Measurements from ENCODE around the gene FAM168B. TPM values are rescaled to one million over a fixed set of nuclear protein-coding genes. Genes with fewer than 3 reads are reported as not detected.

Gene FAM168B
- total RNA-seq, 1 donor from 2014 or later, result 82.3 TPM

- Mint-ChIP-seq H3K27me3 (peaks cover 33% of the 10 kb centered on the region), H3K36me3 (ENCODE audit: low read depth) (no peaks in the 10 kb centered on the region), H3K27ac (no peak overlapping the region), H3K9me3 (no peaks in the 10 kb centered on the region), H3K4me1 (no peaks in the 10 kb centered on the region), H3K4me3 (no peak overlapping the region)
- intact Hi-C loops (cut with micrococcal nuclease), result no loop called here
- no peak for DNase-seq
Observed at GRCh38 chr2:131035826-131036231, 57.4 kb downstream of the FAM168B start.

GRCh38 chr2:131035112-131035825 lies 58.0 kb downstream of the FAM168B start:
- H3K9me3 Mint-ChIP-seq, result no peaks in the 10 kb centered on the region
- no peaks in the 10 kb centered on the region for H3K4me1 Mint-ChIP-seq
- H3K4me3 Mint-ChIP-seq, result peak overlapping the region; percentile 35
- H3K27ac Mint-ChIP-seq, result no peak overlapping the region
- peaks cover 33% of the 10 kb centered on the region for H3K27me3 Mint-ChIP-seq
- no peak for DNase-seq
- intact Hi-C loops (cut with micrococcal nuclease), result no loop called here
- no peaks in the 10 kb centered on the region for H3K36me3 Mint-ChIP-seq (ENCODE audit: low read depth)

GRCh38 chr2:131034122-131035051 lies 58.9 kb downstream of the FAM168B start:
- DNase-seq, result no peak
- intact Hi-C loops (cut with micrococcal nuclease), result no loop called here
- peaks cover 33% of the 10 kb centered on the region for H3K27me3 Mint-ChIP-seq
- H3K4me3 Mint-ChIP-seq, result no peak overlapping the region
- no peak overlapping the region for H3K27ac Mint-ChIP-seq
- H3K9me3 Mint-ChIP-seq, result no peaks in the 10 kb centered on the region
- no peaks in the 10 kb centered on the region for H3K4me1 Mint-ChIP-seq
- no peaks in the 10 kb centered on the region for H3K36me3 Mint-ChIP-seq (ENCODE audit: low read depth)

- Mint-ChIP-seq H3K4me3 (no peak overlapping the region), H3K9me3 (no peaks in the 10 kb centered on the region), H3K36me3 (ENCODE audit: low read depth) (no peaks in the 10 kb centered on the region), H3K27ac (no peak overlapping the region), H3K4me1 (no peaks in the 10 kb centered on the region), H3K27me3 (peaks cover 30% of the 10 kb centered on the region)
- intact Hi-C loops (cut with micrococcal nuclease), result no loop called here
- DNase-seq, result no peak
Observed at GRCh38 chr2:131033786-131034121, 59.5 kb downstream of the FAM168B start.

- no peaks in the 10 kb centered on the region for H3K9me3 Mint-ChIP-seq
- H3K4me3 Mint-ChIP-seq, result no peak overlapping the region
- H3K4me1 Mint-ChIP-seq, result no peaks in the 10 kb centered on the region
- no peaks in the 10 kb centered on the region for H3K36me3 Mint-ChIP-seq (ENCODE audit: low read depth)
- intact Hi-C loops (cut with micrococcal nuclease), result no loop called here
- H3K27ac Mint-ChIP-seq, result no peak overlapping the region
- H3K27me3 Mint-ChIP-seq, result peaks cover 29% of the 10 kb centered on the region
- no peak for DNase-seq
Observed at GRCh38 chr2:131032393-131032836, 60.8 kb downstream of the FAM168B start.

GRCh38 chr2:131031875-131032274 lies 61.4 kb downstream of the FAM168B start:
- no peaks in the 10 kb centered on the region for H3K36me3 Mint-ChIP-seq (ENCODE audit: low read depth)
- H3K27me3 Mint-ChIP-seq, result peaks cover 28% of the 10 kb centered on the region
- no peak overlapping the region for H3K27ac Mint-ChIP-seq
- no peaks in the 10 kb centered on the region for H3K4me1 Mint-ChIP-seq
- intact Hi-C loops (cut with micrococcal nuclease), result no loop called here
- H3K4me3 Mint-ChIP-seq, result no peak overlapping the region
- no peaks in the 10 kb centered on the region for H3K9me3 Mint-ChIP-seq
- no peak for DNase-seq

GRCh38 chr2:131031431-131031841 lies 61.8 kb downstream of the FAM168B start:
- no peak overlapping the region for H3K27ac Mint-ChIP-seq
- no peaks in the 10 kb centered on the region for H3K9me3 Mint-ChIP-seq
- H3K27me3 Mint-ChIP-seq, result peaks cover 26% of the 10 kb centered on the region
- intact Hi-C loops (cut with micrococcal nuclease), result no loop called here
- DNase-seq, result no peak
- no peaks in the 10 kb centered on the region for H3K36me3 Mint-ChIP-seq (ENCODE audit: low read depth)
- no peak overlapping the region for H3K4me3 Mint-ChIP-seq
- H3K4me1 Mint-ChIP-seq, result no peaks in the 10 kb centered on the region

GRCh38 chr2:131030478-131030971 lies 62.7 kb downstream of the FAM168B start:
- no peaks in the 10 kb centered on the region for H3K9me3 Mint-ChIP-seq
- no peak for DNase-seq
- H3K36me3 Mint-ChIP-seq (ENCODE audit: low read depth), result no peaks in the 10 kb centered on the region
- H3K4me1 Mint-ChIP-seq, result no peaks in the 10 kb centered on the region
- no peak overlapping the region for H3K27ac Mint-ChIP-seq
- H3K4me3 Mint-ChIP-seq, result no peak overlapping the region
- H3K27me3 Mint-ChIP-seq, result peaks cover 25% of the 10 kb centered on the region
- intact Hi-C loops (cut with micrococcal nuclease), result no loop called here

- peaks cover 28% of the 10 kb centered on the region for H3K27me3 Mint-ChIP-seq
- no peak overlapping the region for H3K4me3 Mint-ChIP-seq
- intact Hi-C loops (cut with micrococcal nuclease), result no loop called here
- no peak overlapping the region for H3K27ac Mint-ChIP-seq
- no peaks in the 10 kb centered on the region for H3K9me3 Mint-ChIP-seq
- no peak for DNase-seq
- H3K4me1 Mint-ChIP-seq, result no peaks in the 10 kb centered on the region
- H3K36me3 Mint-ChIP-seq (ENCODE audit: low read depth), result no peaks in the 10 kb centered on the region
Observed at GRCh38 chr2:131029812-131030211, 63.4 kb downstream of the FAM168B start.

- H3K27ac Mint-ChIP-seq, result no peak overlapping the region
- H3K4me1 Mint-ChIP-seq, result no peaks in the 10 kb centered on the region
- no peak for DNase-seq
- no peak overlapping the region for H3K4me3 Mint-ChIP-seq
- peaks cover 20% of the 10 kb centered on the region for H3K27me3 Mint-ChIP-seq
- intact Hi-C loops (cut with micrococcal nuclease), result no loop called here
- H3K9me3 Mint-ChIP-seq, result no peaks in the 10 kb centered on the region
- H3K36me3 Mint-ChIP-seq (ENCODE audit: low read depth), result no peaks in the 10 kb centered on the region
Observed at GRCh38 chr2:131027566-131028528, 65.4 kb downstream of the FAM168B start.

GRCh38 chr2:131026919-131027318 lies 66.3 kb downstream of the FAM168B start:
- peaks cover 22% of the 10 kb centered on the region for H3K27me3 Mint-ChIP-seq
- DNase-seq, result no peak
- H3K4me1 Mint-ChIP-seq, result no peaks in the 10 kb centered on the region
- H3K36me3 Mint-ChIP-seq (ENCODE audit: low read depth), result no peaks in the 10 kb centered on the region
- no peaks in the 10 kb centered on the region for H3K9me3 Mint-ChIP-seq
- intact Hi-C loops (cut with micrococcal nuclease), result no loop called here
- H3K4me3 Mint-ChIP-seq, result no peak overlapping the region
- no peak overlapping the region for H3K27ac Mint-ChIP-seq

- H3K36me3 Mint-ChIP-seq (ENCODE audit: low read depth), result no peaks in the 10 kb centered on the region
- H3K27me3 Mint-ChIP-seq, result peaks cover 26% of the 10 kb centered on the region
- DNase-seq, result no peak
- intact Hi-C loops (cut with micrococcal nuclease), result no loop called here
- no peak overlapping the region for H3K27ac Mint-ChIP-seq
- no peak overlapping the region for H3K4me3 Mint-ChIP-seq
- peaks cover 3% of the 10 kb centered on the region for H3K9me3 Mint-ChIP-seq
- H3K4me1 Mint-ChIP-seq, result no peaks in the 10 kb centered on the region
Observed at GRCh38 chr2:131023758-131024157, 69.5 kb downstream of the FAM168B start.

- no peaks in the 10 kb centered on the region for H3K36me3 Mint-ChIP-seq (ENCODE audit: low read depth)
- DNase-seq, result no peak
- H3K4me3 Mint-ChIP-seq, result no peak overlapping the region
- H3K27ac Mint-ChIP-seq, result no peak overlapping the region
- H3K4me1 Mint-ChIP-seq, result no peaks in the 10 kb centered on the region
- peaks cover 30% of the 10 kb centered on the region for H3K27me3 Mint-ChIP-seq
- H3K9me3 Mint-ChIP-seq, result peaks cover 3% of the 10 kb centered on the region
- intact Hi-C loops (cut with micrococcal nuclease), result no loop called here
Observed at GRCh38 chr2:131022731-131023130, 70.5 kb downstream of the FAM168B start.
